ENCODE measurements around the gene COQ8B.

The COQ8B gene

GRCh38 chr19:40691421-40692211 is 25.1 kb downstream of the COQ8B start:
- no peak for DNase-seq (ENCODE audit: low spot score)

GRCh38 chr19:40690693-40691420 is 25.8 kb downstream of the COQ8B start:
- peak; percentile 93 for DNase-seq (ENCODE audit: low spot score)

DNA sequence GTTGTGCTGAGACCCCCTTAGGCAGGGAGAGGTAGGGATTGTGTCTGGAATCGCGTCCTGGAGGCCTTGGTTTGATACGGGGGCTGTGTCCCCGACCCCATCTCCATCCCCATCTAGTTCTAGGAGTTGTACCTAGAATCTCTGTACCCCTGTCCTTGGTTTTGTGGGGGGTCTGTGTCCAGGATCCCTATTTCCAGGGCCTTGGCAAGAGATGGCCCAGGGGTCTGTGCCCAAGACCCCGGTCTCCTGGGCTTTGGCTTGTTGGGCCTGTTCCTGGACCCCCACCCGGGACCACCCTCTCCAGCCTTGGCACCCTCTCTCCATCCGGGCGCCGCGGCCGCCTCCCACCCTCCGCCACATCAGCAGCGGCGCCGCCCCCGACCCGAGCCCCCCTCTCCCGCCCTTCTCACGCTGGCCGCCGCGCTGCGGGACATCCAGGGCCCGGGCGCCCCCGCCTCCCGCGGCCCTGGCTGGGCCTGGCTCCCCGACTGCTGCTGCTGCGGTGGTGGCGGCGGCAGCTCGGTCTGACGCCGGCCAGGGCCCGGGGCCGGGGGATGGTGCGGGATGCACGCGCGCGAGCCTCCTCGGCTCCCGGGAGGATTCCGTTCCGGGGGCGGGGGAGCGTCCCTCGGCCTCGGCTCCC is 26.5 kb downstream of the COQ8B start, which contains the start of gene NUMBL:
Gene NUMBL, minus strand, starts transcription at position 602 of the 643 bp plus-strand sequence. Its CDS starts 168 bp downstream, at position 434.
- no peak for DNase-seq (ENCODE audit: low spot score)

GRCh38 chr19:40689339-40690049 is 27.2 kb downstream of the COQ8B start:
- no peak for DNase-seq (ENCODE audit: low spot score)

- DNase-seq (ENCODE audit: low spot score): no peak
These were observed 27.7 kb downstream of the COQ8B start for GRCh38 chr19:40688987-40689338.

DNA sequence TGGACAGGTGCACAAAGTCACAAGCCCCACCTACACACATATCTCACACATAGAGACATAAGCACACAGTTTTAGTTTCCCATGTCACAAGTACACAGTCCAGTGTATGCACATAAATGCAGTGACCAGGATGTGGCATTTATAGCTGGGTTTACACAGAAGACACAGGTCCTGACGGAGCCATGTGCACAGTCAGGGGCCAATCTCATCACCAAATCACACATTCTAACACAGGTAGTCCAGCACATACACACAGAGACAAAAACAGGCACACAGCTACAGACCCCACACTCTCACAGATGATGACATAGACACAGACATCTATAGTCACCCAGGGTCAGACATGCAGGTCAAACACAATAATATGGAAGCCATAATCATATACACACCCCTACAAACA is 28.4 kb downstream of the COQ8B start:
- DNase-seq (ENCODE audit: low spot score): no peak

DNA sequence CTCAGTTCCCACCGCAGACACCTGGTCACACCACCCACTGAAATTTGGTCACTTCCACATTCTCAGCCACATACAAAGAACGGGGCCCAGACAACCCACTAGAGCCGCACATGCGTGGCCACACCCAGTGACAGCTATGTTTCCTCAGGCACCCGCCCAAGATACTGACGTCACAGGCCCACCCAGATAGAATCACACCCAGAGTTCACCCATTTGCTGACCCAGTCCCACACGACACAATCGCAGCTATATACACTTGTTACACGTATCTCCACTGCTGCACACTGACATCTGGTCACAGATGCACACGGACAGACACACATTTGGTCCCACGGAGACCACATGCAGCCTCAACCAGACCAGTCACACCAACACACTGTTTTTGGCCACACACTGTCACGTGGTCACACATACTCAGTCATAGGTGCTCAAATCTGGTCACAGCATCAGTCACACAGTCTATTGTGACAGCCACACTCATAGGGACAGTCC is 29.1 kb downstream of the COQ8B start:
- no peak for DNase-seq (ENCODE audit: low spot score)

DNA sequence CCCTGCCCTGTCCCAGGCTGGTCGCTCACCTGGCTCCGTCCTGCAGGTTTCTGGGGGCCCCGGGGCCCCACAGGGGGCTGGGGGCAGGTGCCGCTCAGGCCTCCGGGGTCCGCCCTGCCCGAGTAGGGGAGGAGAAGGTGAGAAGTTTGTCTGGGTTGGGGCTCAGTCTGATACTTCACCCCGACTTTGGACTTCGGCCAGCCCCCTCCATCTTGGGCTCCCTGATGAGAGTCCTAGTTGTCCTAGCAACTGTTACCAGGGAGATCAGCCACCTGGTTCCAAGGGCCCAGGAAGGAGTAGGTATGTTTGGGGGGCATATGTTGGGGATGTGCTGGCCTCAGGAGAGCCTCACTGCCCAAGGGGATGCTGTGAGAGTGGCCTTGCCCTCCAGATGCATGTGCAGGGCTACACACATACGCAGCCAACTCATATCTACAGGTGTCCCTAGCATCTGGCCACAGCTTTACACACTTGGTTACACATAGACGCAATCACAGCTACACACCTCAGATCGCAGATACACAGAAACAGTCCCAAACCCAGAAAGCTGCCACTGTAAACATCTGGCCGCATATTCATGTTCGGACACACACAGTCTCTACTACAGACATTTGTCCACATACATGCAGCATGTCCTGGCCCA is 29.7 kb downstream of the COQ8B start:
- no peak for DNase-seq (ENCODE audit: low spot score)

DNA sequence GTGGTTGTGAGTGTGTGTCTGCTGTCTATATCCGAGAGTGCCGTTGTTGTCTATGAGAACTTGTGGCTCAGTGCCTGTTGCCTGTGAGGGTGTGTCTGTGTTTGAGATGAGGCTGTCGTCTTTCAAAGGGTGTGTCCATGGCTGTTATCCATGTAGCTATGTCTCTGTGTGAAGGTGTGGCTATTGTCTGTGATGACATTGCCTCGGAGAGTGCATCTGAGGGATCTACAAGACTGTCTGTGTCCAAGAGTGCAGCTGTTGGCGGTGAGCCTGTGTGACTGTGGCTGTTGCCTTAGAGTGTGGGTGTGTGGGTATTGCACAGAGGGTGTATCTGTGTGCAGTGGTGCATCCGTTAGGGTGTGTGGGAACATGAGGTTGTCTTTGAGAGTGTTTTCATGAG is 31.1 kb downstream of the COQ8B start:
- DNase-seq (ENCODE audit: low spot score): no peak

DNA sequence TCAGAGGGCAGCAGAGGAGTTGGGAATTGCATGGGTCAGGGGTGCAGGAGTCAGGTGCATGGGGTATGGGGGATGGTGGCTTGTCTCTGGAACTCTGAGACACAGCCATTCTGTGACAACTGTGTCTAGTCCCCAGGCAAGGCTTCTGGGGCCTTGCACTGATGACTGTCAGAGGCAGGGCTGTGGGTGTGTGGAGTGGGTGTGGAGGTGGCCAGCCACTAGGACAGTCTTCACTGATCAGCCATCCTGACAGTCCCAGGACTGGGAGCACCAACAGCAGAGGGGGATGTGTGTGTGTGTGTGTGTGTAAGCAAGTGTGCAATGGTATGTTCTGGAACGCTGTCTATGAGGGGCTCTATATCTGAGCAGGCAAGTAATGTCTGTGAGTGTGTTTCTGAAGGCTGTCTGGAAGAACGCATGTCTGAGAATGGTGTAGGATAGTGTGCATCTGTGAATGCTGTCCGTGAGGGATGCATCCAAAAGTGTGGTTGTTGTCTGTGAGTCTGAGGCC is 31.6 kb downstream of the COQ8B start:
- no peak for DNase-seq (ENCODE audit: low spot score)

GRCh38 chr19:40684280-40684679 is 32.4 kb downstream of the COQ8B start:
- no peak for DNase-seq (ENCODE audit: low spot score)

- DNase-seq (ENCODE audit: low spot score): no peak
These were observed 33.2 kb downstream of the COQ8B start for GRCh38 chr19:40683437-40683836.

DNA sequence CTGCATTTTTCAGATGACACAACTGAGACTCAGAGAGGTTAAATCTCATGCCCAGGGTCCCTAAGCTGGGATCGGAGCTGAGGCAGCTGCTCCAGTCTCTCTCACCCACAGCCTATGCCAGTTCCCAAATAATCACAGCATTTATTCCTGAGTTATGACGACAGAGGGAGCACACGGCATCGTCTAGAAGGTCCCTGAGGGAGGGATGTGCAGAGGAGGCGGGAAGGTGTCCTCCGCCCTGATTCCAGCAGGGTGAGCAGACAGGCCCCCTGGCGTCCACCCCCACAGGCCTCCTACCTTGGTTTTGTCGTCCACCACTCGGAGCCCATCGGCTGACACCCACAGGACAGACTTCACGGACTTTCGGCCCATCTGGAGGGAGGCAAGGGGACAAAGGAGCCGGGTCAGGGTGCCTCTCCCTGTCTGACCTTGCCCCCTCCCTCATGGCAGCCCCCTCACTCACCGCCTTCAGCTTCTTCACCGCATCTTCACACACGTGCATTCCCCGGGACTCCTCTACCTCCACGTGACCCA is 34.2 kb downstream of the COQ8B start:
- no peak for DNase-seq (ENCODE audit: low spot score)

DNA sequence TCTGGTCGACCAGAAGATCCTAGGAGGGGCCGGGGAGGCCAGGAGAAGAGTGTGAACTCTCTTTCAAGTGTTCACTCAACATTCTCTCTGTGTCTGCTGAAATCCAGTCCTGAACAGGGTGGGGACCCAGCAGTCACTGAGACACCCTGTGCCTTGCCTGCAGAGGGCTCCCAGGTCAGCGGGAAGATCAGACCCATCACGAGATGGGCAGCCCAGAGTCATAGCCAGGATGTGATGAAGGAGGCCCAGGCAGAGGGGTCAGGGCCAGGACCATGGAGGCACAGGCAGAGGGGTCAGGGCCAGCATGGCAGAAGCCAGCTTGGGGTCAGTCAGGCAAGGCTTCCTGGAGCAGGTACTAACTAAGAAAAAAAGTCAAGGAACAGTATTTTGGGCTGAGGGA is 35.6 kb downstream of the COQ8B start:
- no peak for DNase-seq (ENCODE audit: low spot score)

- DNase-seq (ENCODE audit: low spot score): no peak
These were observed 39.5 kb downstream of the COQ8B start for GRCh38 chr19:40677156-40677555.

GRCh38 chr19:40674291-40674690 is 42.4 kb downstream of the COQ8B start:
- no peak for DNase-seq (ENCODE audit: low spot score)

DNA sequence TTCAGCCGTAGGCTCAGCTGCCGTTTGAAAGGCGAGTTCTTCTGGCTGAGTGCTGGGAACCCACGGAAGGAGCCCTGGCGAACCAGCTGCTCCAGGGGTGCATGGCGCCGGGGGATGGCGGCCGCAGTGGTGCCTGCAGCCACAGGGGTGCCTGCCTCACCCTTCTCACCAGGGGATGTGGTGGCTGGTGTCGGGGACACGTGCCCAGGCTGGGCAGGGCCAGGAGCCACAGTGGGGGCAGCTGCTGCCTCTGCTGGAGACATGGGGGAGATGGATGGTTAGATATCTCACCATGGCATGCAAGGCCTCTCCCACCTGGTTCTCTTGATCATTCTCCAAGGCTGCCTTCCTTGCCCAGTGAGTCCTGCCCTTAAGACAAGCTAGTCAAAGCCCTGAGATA is 43.3 kb downstream of the COQ8B start:
- no peak for DNase-seq (ENCODE audit: low spot score)

DNA sequence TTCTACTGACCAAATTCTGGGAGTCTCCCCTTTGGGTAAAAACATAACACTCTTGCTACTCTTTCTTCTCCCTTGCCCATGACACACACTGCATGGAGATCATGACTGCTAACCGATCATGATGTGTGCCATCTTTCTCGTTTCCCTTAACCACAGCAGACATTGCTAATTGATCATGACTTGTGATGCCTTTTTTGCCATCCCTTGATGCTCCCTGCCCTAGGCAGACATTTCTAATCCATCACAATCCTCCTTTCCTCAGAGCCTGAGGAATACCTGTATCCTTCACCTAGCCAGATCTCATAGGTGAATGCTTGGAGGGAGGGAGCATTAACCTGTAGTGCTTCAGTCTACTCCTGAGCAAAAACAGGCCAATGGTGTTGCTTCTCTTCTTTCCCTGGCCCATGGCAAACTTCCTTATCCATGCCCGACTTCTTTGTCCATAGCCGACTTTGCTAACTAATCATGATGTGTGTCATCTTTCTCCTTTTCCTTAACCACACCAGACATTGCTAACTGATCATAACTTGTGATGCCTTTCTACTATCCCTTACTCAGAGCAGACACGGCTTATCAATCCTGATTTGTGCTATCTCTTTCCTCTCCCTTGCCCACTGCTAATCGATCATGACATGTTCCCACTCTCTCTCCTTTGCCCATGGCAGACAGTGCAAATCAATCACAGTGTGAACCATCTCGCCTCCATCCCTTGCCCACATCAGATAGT is 44.0 kb downstream of the COQ8B start:
- DNase-seq (ENCODE audit: low spot score): no peak

DNA sequence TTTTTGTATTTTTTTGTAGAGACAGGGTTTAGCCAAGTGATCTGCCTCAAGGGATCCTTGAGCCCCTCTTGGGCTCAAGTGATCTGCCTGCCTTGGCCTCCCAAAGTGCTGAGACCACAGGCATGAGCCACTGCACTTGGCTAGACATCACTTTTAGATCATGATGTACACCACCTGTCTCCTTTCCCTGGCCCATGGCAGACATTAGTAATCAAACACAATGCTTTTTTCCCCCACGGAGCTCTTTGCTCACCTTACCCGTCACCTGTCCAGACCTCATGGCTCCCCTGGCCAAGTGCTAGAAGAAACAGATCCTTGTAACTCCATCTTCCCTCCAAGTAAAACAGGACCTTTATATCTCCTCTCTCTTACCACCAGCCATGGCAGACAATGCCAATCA is 44.6 kb downstream of the COQ8B start:
- no peak for DNase-seq (ENCODE audit: low spot score)

DNA sequence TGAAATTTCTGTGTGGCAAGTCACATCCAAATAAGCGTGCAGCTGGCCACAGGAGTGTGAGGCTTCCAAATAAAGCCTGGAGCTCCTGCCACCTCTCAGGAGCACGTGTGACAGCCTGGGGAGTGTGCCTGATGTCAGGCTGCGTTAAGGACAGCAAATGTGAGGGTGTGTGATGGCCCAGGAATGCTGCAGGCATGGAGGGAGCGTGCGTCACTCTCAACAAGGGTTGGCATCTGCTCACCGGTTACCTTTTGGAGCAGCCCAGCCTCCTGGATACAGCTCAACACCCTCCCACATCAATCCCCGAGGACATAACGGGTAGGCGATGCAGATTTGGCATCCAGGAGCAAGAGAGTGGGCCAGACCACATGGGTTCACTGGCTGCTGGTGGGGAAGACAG is 45.3 kb downstream of the COQ8B start:
- no peak for DNase-seq (ENCODE audit: low spot score)
